Fibroblast of skin of left quadriceps (primary cell): ENCODE data around the gene KMT2D.
A peak's percentile ranks its signal among the peaks of the same experiment; 100 is the strongest.

Experiments
- DNase-seq, 2 experiments: peaks; one replicate each; pipeline ENCODE4 v3.0.0-alpha.2; 2013; ENCODE audit warnings: low read depth in 2 of 2

Gene KMT2D, protein sequence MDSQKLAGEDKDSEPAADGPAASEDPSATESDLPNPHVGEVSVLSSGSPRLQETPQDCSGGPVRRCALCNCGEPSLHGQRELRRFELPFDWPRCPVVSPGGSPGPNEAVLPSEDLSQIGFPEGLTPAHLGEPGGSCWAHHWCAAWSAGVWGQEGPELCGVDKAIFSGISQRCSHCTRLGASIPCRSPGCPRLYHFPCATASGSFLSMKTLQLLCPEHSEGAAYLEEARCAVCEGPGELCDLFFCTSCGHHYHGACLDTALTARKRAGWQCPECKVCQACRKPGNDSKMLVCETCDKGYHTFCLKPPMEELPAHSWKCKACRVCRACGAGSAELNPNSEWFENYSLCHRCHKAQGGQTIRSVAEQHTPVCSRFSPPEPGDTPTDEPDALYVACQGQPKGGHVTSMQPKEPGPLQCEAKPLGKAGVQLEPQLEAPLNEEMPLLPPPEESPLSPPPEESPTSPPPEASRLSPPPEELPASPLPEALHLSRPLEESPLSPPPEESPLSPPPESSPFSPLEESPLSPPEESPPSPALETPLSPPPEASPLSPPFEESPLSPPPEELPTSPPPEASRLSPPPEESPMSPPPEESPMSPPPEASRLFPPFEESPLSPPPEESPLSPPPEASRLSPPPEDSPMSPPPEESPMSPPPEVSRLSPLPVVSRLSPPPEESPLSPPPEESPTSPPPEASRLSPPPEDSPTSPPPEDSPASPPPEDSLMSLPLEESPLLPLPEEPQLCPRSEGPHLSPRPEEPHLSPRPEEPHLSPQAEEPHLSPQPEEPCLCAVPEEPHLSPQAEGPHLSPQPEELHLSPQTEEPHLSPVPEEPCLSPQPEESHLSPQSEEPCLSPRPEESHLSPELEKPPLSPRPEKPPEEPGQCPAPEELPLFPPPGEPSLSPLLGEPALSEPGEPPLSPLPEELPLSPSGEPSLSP (N-terminal part only)

DNA sequence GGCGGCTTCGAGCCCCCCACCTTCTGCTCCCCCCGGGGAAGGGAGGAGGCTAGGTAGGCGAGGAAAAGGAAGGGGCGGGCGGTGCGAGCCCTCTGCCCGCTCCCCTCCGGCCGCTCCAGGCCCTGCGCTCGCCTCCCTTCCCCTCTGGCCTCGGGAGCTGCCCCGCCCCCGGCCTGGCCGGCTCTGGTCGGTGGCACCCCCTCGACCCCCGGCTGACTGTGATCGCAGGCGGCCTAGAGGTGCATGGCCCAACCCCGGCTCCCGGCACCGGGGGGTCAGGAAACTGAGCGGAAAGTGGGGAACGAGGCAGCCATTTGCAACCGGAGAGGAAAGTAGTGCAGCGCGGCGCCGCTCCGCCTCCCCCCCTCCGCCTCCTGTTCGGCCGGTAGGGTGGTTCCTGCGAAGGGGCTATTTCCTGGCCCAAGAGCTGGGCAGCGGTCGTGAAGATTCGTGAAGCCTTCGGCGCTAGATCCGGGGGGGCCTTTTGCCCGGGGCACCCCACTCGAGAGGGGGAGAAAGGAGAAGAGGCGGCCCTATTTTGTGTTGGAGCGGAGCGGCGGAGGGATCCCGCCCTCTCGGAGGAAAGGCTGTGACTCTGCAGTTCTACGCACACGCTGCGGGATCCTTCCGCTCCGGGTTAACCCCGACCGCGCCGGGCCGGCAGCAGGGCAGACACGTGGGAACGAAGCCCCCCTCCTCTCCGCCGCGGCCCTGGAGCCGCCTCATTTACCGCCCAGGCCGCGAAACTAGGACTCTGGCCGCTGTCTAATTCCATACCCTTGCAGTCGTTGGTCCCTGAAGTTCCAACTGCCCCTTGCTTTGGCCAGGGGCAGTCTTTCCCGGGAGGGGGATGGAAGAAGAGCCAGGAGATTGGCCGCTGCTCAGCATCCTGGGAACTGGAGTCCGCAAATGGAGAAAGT lies at the start of gene KMT2D:
TSS of gene KMT2D (minus strand) at position 558 of the 920 bp plus-strand sequence. CDS start 5,470 bp downstream, outside the sequence.
- DNase-seq, result peak; percentile 91

DNA sequence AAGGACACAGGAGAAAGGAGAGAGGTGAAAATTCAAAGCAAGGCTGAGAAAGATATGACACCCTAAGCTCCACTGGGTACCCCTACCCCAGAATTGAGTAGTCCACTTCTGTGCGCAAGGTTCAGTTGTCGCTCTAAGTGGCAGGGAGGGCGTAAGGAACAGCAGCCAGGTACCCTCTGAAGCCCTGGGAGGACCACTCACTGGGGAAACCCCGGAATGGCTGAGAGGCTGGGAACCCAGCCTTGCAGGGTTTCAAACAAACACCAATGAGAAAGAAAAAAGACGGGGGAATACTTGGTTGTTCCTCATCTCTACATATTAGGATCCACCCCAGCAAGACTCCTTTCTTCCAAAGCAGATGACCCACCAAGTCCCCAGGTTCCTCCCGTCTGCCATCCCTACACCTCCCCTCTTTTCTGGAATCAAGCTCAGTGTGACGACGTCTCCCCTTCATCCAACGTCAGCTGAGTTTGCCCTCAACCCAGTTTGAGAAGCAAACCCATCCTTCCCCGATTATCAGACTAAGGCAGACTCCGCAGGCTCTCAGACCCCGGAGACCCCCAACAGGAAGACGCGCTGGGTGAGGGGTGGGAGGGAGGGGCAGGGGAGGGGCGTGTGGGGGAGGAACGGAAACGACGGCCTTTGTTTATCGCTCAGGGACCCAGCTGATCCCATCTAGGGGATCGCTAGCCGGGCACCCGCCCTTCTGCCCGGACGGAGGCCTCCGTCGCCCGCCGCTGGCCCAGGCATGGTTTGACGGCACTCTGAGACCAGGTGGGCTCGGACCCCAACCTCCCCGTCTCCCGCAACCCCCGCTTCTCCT lies 49.3 kb upstream of the KMT2D start:
- no peak for DNase-seq

DNA sequence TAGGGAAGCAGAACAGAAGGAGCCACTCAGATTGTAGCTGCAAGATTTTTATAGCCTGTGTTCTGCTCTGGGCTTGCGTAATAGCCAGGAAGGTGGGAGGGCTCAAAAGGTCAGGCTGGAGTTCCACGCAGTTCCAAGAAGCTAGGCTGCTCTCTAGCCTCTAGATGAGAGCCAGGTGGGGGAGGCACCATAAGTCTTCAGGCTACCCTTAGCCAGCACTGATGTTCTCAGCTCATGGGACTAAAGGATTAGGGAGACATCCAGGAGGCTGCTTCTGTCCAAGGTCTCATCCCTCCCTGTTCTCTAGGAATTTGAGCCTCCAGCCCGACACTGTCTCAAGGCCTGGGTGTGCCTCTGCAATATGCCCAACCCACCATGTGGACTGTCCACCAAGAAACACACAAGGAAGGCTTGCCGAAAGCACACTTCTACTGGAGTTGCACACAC lies 48.4 kb upstream of the KMT2D start:
- DNase-seq, result no peak

DNA sequence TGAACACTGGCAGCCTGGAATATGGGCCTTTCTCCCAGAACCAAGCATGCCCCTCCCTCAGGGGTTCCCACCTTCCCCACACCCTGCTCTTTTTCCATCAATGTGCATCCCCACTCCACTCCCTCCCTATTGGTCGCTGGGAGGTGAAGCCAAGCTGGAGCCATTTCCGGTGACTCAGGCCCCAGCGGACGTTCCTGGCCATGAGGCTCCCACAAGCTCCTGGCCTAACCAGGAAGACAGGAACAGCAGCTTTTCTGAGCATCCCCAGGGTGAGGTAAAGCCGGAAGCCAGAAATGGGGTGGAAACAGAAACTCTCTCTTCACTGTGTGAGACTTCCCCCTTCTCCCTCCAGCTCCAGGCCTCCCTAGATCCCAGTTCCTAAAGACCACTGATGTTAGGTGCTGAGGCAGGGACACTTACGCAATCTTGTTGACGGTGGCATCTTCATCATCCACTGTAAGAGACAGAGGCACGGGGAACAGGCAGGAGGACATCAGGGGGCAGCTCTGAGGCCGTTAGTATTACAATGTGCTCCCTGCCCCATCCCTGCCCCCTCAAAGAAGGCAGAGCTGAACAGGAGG lies 45.0 kb upstream of the KMT2D start:
- DNase-seq, result no peak

DNA sequence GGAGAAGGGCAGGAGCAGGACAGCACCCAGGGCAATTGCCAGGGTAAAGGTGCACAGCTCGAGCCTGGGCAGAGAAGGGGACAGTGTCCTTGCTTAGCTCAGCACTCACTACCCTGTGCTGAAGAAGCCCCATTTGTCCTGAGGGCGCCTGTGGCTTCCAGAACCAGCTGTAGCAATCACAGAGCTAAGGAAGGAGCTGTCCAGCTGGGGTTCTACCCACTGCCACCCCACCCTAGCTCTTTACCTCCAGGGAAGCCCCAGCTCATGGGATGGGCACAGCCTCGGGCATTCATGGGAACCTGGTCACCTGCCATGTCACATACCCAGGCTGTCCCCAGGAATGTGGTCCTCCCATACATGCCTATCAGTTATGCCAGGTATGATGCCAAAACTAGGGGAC lies 44.2 kb upstream of the KMT2D start:
- no peak for DNase-seq

DNA sequence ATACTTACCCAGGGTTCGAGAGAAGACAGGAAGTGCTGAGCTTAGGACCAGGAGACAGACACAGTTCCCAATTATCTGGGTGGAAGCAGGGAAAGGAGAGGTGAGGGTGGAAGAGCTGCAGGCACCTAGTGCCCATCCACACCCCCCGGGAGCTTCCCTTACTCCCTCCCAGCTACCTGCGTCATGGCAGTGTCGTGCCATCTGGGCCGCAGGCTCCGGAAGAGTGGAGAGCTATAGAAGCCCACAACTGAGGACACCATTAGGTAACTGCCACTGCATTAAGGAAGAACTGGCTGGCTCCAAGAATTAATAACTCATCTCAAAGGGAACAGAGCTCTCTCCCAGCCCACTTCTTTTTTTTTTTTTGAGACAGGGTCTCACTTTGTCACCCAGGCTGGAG lies 39.8 kb upstream of the KMT2D start:
- DNase-seq, result no peak

DNA sequence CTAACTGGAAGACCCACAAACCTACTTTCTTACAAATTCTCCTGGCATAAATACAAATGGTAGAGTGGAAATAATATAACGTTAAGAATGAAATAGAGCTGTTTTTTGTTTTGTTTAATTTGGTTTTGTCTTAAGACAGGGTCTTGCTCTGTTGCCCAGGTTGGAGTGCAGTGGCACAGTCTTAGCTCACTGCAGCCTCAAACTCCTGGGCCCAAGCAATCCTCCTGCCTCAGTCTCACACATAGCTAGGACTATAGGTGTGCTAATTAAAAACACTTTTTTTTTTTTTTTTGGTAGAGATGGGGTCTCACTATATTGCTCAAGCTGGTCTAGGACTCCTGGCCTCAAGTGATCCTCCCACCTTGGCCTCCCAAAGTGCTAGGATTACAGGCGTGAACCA lies 38.1 kb upstream of the KMT2D start:
- DNase-seq, result no peak

DNA sequence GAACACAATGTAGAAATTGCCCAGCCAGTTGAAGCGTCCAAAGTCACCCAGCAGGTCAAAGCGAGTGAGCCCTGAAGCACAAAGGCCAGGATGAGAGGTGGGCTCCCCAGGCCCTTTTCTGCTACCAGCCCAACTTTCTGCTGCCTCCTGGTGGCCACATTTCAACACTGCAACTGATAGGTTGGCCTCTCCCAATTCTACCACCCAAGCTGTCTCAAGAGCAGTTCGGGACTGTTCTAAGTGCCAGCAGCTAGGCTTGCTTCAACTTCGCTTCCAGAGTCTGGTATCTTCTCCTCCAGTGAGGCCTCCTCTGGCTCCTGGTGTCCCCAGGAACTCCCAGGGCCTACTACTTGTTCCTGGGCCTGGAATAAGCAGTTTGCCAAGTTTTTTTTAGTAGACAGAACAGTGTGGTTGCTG lies 37.4 kb upstream of the KMT2D start:
- no peak for DNase-seq

DNA sequence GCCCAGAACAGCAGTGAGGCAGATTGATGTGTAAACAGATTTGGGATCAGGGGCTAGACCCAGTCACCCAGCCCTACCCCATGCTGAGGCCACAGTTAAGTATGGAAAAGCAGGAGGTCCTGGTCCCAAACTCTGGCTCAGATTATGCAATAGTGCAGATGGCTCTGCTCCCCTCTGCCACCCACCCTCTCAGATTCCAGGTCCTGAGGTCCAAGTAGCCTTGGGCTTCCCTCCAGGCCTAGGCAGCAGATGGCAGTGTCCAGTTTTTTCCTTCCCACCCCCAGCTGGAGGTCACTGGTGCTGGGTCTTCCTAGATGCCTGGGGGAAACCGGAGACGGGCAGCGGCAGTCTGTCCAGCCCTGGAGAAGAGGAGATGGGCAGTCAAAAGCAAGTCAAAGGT lies 36.8 kb upstream of the KMT2D start:
- no peak for DNase-seq

DNA sequence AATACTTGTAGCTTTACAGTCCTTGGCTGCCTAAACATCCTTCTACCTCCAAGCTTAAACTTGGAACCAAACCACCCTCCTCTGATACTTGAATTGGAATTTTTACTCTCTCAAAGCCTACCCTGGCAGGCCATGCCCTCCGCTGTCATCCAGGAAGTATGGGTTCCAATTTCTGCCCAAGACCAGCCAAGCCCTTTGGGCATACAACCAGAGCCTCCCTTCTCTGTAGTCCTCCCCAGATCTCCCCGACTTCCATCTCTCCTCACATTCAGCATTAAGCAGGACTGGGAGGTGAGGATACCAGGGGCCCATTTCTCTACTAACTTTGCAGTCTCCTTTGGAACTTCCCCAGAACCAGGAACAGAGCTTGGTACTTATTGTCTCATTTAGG lies 34.4 kb upstream of the KMT2D start:
- DNase-seq, result no peak

DNA sequence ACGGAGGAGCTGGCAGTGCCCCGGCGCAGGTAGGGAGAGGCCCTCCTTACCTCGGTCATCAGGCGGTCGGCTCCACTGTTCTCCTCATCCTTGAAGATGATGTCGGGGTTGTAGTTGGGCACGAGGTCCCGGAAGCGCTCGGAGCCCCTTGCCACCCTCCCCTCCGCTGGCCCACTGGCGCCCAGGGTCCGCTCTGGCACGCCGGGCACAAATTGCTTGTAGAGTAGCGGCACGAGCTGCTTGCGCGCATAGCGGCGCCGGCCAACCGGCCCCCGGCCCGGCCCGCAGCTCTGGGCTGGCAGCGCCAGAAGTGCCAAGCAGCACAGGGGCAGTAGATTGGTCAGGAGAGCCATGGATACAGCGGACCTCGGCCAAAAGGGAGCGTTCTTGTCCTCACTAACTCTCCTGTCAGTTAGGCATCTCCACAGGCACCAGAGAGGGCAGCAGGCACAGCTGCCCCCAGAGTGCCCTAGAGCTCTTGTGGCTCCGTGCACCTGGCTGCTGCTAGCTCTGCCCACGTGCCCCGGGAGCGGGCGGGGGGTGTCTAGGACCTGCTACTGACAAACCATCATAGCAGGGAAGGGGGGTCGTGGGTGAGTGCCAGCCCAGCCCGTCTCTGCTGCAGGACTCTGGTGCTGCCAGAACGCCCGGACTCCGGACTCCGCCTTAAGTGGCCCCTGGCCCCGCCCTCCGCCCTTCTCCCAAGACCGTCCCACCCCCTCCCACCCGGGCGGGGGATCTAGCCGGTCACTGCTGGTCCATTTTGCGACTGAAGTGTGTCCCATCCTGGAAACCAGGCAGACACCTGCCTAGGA lies 33.8 kb upstream of the KMT2D start, which contains the start of gene DHH:
TSS of gene DHH (minus strand) at position 642 of the 815 bp plus-strand sequence. CDS start at position 353, 289 bp downstream.
- no peak for DNase-seq

DNA sequence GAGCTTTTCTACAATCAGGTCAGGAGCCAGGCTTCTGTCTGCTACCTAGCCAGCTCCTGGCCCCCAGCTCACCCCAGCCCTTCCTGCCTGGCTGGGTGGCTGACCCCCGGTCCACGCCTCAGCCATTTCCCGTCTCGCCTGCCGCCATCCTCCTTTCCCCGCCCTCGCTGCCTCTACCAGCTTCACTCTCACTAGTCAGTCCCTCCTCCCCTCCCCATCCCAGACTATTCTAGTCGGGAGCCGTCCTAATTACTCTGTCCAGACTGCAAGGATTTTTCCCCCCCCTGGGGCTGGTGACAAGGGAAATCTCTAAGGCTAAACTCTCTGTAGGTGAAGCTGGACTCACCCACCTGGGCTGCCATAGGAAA lies 33.2 kb upstream of the KMT2D start:
- no peak for DNase-seq

DNA sequence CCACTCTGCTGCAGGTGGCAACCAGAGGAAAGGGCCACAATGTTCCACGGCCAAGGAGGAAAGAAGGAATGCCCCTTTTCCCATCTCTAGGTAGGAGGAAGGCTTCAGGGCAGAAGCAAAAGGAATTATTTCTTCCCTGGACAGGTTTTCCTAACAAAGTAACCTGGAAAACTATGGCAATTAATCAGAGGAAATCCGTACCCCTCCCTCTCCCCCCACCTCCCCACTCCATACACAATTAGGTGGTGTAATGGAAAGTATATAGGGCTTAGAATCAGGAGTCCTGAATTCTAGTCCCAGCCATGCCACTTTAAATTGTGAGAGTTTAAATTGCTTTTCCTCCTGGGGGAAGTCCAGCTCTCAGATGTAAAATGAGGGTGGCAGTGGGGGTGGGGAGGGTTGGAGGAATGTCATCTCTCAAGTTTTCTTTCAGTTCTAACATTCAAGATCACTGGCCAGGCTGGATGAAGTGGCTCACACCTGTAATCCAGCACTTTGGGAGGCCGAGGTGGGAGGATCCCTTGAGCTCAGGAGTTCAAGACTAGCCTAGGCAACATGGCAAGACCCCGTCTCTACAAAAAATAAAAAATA lies 32.3 kb upstream of the KMT2D start:
- no peak for DNase-seq

DNA sequence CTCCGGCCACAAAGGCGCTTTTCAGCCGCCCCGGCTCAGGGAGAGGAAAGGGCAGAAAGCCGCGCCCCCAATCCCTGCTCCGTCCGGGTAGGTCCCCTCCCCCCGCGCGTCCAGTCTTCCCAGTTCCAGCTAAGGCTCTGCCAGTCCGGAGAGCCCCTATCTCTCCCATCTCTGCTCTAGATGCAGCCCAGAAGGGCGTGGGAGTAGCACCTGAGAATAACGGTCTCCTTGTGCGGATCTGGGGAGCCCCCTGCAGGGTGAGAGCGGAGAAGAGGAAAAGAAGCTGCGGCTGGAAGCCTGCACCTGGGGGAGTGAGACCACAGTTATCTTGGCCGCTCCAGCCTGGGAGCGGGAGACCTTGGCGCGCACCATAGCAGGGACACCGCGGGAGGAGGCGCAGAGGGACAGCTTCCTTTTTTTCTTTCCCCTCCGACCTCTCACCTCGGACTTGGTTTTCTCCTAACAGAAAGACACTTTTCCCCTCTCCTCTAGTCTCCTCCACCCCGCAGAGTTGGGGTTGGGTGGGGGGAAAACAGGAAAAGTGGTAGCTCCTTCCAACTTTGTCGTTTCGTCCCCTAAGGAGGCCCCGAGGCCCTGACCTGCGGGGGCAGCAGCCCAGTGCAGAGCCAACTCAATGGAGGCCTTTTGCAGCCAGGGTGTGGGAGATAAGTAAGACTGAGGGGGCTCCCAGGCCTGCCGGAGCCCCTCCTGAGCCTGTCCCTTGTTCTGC lies 31.7 kb upstream of the KMT2D start:
- DNase-seq, result no peak

DNA sequence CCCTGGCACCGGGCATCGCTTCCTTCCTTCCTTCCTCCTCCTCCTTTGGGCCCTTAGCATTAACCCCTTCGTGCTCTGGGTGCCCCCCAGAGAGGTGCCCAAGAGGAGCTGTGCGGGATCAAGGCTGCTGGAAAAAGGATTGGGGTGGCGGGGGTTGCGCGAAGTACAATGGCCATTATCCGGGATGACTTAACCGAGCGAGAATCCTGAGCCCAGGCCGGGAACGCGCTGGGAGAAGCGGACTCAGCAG lies 31.2 kb upstream of the KMT2D start:
- DNase-seq, result no peak

DNA sequence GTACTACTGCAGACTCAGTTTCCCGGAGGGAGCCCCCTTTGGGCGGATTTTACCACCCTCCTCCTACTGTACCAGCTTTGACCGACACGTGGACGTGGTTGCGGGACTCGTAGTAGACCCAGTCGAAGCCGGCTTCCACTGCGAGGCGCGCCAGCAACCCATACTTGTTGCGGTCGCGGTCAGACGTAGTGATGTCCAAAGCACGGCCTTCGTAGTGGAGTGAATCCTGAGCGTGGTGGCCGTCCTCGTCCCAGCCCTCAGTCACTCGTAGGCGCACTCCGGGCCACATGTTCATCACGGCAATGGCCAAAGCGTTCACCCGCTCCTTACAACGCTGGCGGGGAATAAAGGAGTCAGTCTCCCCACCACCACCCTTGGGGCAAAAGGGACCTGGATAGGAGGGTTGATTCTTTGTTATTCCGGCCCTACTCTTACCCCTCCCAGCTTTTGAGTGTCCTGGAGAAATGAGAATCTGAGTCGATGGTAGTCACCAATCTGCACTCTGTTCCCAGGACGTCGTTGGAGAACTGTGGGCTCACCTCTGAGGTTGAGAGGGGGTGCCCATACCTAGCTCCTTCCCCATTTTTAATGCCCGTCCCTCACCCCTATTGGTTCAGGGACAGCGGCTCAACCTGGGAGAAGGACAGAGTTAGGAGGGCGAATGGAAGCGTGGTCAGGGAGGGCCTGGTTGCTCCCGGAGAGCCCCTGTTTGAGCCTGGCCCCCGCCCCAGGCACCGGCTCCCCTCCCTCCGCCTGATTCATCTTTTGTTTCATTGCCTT lies 30.7 kb upstream of the KMT2D start:
- no peak for DNase-seq

DNA sequence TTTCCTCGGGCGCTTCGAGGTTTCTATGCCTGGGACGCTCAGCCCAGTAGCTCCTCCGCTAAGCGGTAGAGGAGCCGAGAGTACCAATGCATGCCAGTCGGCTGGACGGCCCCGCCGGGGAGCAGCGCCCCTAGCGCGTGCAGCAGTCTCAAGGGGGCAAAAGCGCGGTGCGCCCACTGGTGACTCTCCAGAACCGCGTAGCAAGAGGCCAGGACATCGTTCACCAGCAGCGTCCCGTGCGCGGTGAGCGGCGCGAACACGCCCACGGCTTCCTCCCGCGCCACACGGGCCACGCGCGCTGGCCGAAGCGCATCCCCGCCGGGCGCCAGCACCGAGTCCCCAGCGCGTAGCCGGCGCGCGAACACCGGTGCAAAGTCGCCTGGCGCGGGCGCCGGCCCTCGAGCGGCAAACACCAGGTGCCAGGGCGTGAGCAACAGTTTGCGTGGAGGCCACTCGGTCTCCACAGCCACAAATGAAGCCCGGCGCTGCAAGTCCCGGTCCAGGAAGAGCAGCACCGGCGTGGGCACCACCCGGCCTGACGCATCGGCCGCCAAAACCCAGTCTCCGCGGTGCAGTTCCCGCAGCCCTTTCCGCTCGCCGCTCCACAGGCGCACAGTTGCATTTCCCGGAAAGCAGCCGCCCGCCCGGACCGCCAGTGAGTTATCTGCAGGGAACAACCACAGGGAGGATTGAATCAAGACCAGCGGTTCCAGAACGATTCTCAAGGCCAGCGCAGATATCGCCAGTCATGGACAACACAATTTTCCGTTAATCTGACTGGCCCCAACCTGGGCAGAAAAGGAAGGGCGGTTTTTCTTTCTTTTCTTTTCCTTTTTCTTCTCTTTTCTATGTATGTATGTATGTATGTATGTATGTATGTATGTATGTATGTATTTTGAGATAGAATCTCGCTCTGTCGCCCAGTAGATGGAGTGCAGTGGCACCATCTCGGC lies 29.5 kb upstream of the KMT2D start:
- no peak for DNase-seq
